ENCODE data around the gene MAGI1.

Gene MAGI1

DNA sequence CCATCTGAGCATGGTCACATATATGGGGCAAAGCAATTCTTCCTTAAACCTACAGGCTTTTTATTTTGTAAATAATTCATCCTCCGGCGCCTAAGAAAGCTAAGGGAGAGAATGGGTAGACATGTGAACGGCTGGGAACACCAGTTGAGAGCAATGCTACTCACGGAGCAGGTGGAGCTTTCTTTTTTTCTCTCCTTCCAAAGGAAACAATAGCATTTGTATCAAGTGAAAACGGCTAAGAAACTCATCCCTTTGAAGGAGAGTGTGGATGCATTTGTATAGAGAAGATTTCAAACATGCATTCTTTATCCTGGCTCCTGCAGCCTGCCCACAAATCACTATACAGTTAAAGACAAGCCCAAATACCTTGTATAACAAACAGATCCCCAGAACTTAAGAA, 637.8 kb downstream of the MAGI1 start:
- Histone ChIP-seq H3K9ac (ENCODE audit: low read depth, low read length, poor library complexity, severe bottlenecking) (no peak overlapping the region), H3K9me3 (ENCODE audit: insufficient read depth, low read depth, low read length) (no peaks in the 10 kb centered on the region), H3K36me3 (ENCODE audit: insufficient read depth, low read length) (no peaks in the 10 kb centered on the region), H2AFZ (ENCODE audit: low read length) (no peak overlapping the region), H3K9me2 (replicated peaks; ENCODE audit: low read depth, low read length) (no peaks in the 10 kb centered on the region), H3K79me2 (ENCODE audit: insufficient read depth, low read length) (no peaks in the 10 kb centered on the region), H3K4me2 (ENCODE audit: low read depth, low read length, poor library complexity, severe bottlenecking) (no peak overlapping the region), H3K4me1 (ENCODE audit: insufficient read depth, low read length, poor library complexity, severe bottlenecking) (no peaks in the 10 kb centered on the region), H3K27me3 (ENCODE audit: insufficient read depth, low read length, poor library complexity, severe bottlenecking) (no peaks in the 10 kb centered on the region), H3K4me3 (ENCODE audit: low read length, poor library complexity, severe bottlenecking) (no peak overlapping the region), H3F3A (ENCODE audit: low read depth) (no peaks in the 10 kb centered on the region), H4K20me1 (ENCODE audit: insufficient read depth, low read length, poor library complexity, severe bottlenecking) (no peaks in the 10 kb centered on the region)
- TF ChIP-seq EZH2phosphoT487 (IDR thresholded peaks at IDR 0.05; ENCODE audit: borderline replicate concordance): no peak
- TF ChIP-seq, protein P1, sequence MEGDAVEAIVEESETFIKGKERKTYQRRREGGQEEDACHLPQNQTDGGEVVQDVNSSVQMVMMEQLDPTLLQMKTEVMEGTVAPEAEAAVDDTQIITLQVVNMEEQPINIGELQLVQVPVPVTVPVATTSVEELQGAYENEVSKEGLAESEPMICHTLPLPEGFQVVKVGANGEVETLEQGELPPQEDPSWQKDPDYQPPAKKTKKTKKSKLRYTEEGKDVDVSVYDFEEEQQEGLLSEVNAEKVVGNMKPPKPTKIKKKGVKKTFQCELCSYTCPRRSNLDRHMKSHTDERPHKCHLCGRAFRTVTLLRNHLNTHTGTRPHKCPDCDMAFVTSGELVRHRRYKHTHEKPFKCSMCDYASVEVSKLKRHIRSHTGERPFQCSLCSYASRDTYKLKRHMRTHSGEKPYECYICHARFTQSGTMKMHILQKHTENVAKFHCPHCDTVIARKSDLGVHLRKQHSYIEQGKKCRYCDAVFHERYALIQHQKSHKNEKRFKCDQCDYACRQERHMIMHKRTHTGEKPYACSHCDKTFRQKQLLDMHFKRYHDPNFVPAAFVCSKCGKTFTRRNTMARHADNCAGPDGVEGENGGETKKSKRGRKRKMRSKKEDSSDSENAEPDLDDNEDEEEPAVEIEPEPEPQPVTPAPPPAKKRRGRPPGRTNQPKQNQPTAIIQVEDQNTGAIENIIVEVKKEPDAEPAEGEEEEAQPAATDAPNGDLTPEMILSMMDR (conservative IDR thresholded peaks at IDR 0.05; ENCODE audit: low read length): no peak

- no peak overlapping the region for H3K4me2 ChIP-seq (ENCODE audit: low read depth, low read length, poor library complexity, severe bottlenecking)
- no peaks in the 10 kb centered on the region for H3F3A ChIP-seq (ENCODE audit: low read depth)
Observed at GRCh38 chr3:65398953-65399352, 639.8 kb downstream of the MAGI1 start.

GRCh38 chr3:65396078-65396477, 642.6 kb downstream of the MAGI1 start:
- Histone ChIP-seq H2AFZ (ENCODE audit: low read length) (no peak overlapping the region), H3K36me3 (ENCODE audit: insufficient read depth, low read length) (no peaks in the 10 kb centered on the region), H3K4me3 (ENCODE audit: low read length, poor library complexity, severe bottlenecking) (no peak overlapping the region), H3K4me2 (ENCODE audit: low read depth, low read length, poor library complexity, severe bottlenecking) (no peak overlapping the region), H3K79me2 (ENCODE audit: insufficient read depth, low read length) (no peaks in the 10 kb centered on the region), H3F3A (ENCODE audit: low read depth) (no peaks in the 10 kb centered on the region), H3K27me3 (ENCODE audit: insufficient read depth, low read length, poor library complexity, severe bottlenecking) (no peaks in the 10 kb centered on the region), H3K9ac (ENCODE audit: low read depth, low read length, poor library complexity, severe bottlenecking) (no peak overlapping the region), H3K9me3 (ENCODE audit: insufficient read depth, low read depth, low read length) (no peaks in the 10 kb centered on the region), H4K20me1 (ENCODE audit: insufficient read depth, low read length, poor library complexity, severe bottlenecking) (no peaks in the 10 kb centered on the region), H3K9me2 (replicated peaks; ENCODE audit: low read depth, low read length) (no peaks in the 10 kb centered on the region), H3K4me1 (ENCODE audit: insufficient read depth, low read length, poor library complexity, severe bottlenecking) (peaks cover 5% of the 10 kb centered on the region)
- TF ChIP-seq, protein P1 (conservative IDR thresholded peaks at IDR 0.05; ENCODE audit: low read length): no peak
- TF ChIP-seq EZH2phosphoT487 (IDR thresholded peaks at IDR 0.05; ENCODE audit: borderline replicate concordance): no peak

More at GRCh38 chr3:65398953-65399352, 639.8 kb downstream of the MAGI1 start:
- Histone ChIP-seq H3K4me1 (ENCODE audit: insufficient read depth, low read length, poor library complexity, severe bottlenecking) (no peaks in the 10 kb centered on the region), H2AFZ (ENCODE audit: low read length) (no peak overlapping the region), H4K20me1 (ENCODE audit: insufficient read depth, low read length, poor library complexity, severe bottlenecking) (no peaks in the 10 kb centered on the region), H3K27me3 (ENCODE audit: insufficient read depth, low read length, poor library complexity, severe bottlenecking) (no peaks in the 10 kb centered on the region), H3K79me2 (ENCODE audit: insufficient read depth, low read length) (no peaks in the 10 kb centered on the region), H3K36me3 (ENCODE audit: insufficient read depth, low read length) (no peaks in the 10 kb centered on the region), H3K4me3 (ENCODE audit: low read length, poor library complexity, severe bottlenecking) (no peak overlapping the region), H3K9me2 (replicated peaks; ENCODE audit: low read depth, low read length) (no peaks in the 10 kb centered on the region), H3K9ac (ENCODE audit: low read depth, low read length, poor library complexity, severe bottlenecking) (no peak overlapping the region), H3K9me3 (ENCODE audit: insufficient read depth, low read depth, low read length) (no peaks in the 10 kb centered on the region)
- TF ChIP-seq, protein P1 (conservative IDR thresholded peaks at IDR 0.05; ENCODE audit: low read length): no peak
- no peak for TF ChIP-seq EZH2phosphoT487 (IDR thresholded peaks at IDR 0.05; ENCODE audit: borderline replicate concordance)

All from Loucy (cell line).